ENCODE results near the gene MYO3B.

- TF ChIP-seq CTCF (IDR thresholded peaks at IDR 0.05; ENCODE audit: insufficient read depth, low read length, poor library complexity, severe bottlenecking), result no peak
- no peak for TF ChIP-seq EZH2phosphoT487 (conservative IDR thresholded peaks at IDR 0.05; ENCODE audit: low read length)
Observed at GRCh38 chr2:170236680-170237047, 58.7 kb downstream of the MYO3B start.

All from SU-DHL-6 (cell line).